ENCODE data around the gene IGLL1.
"Not testable (repeated sequence)": the region's sequence is repeated elsewhere in the genome, so short reads cannot be mapped to it uniquely, and the experiment has no call there.

The IGLL1 gene

GRCh38 chr22:23579870-23580575 is at the start of gene IGLL1:
TSS of gene IGLL1 (minus strand) at chr22:23580290. CDS start at chr22:23580190, 100 bp downstream.
- DNase-seq: no peak

DNA sequence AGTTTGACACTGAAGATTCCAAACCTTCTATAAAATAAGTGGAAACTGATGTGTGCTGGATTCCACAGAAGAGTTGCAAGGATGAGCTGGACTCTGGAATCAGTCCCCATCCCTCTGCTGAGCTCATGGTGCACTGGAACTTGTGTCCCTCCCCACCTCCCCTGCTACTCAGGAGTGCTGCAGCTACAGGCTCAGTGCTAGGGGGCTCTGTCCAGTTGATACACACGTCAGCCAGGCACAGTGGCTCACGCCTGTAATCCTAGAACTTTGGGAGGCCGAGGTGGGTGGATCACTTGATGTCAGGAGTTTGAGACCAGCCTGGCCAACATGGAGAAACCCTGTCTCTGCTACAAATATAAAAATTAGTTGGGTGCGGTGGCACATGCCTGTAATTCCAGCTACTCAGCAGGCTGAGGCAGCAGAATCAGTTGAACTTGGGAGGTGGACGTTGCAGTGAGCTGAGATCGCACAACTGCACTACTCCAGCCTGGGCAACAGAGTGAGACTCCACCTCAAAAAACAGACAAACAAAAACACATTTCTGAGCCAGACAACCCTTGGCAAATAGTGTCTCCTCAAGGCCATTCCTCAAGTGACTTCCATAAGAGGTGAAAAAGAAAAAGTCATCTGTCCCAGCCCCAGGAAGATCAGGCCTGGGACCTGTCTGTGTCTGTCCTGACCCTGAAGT is 48.1 kb upstream of the IGLL1 start:
- DNase-seq: not testable (repeated sequence)

GRCh38 chr22:23627401-23628055 is 47.4 kb upstream of the IGLL1 start:
- DNase-seq: not testable (repeated sequence)

GRCh38 chr22:23626286-23626975 is 46.3 kb upstream of the IGLL1 start:
- DNase-seq: no peak

GRCh38 chr22:23622634-23623033 is 42.5 kb upstream of the IGLL1 start:
- DNase-seq: no peak

GRCh38 chr22:23621916-23622315 is 41.8 kb upstream of the IGLL1 start:
- not testable (repeated sequence) for DNase-seq

- no peak for DNase-seq
These were observed 41.1 kb upstream of the IGLL1 start for GRCh38 chr22:23621082-23621780.

GRCh38 chr22:23613193-23613972 is 33.3 kb upstream of the IGLL1 start:
- DNase-seq: no peak

GRCh38 chr22:23609983-23610781 is 30.1 kb upstream of the IGLL1 start:
- no peak for DNase-seq

DNA sequence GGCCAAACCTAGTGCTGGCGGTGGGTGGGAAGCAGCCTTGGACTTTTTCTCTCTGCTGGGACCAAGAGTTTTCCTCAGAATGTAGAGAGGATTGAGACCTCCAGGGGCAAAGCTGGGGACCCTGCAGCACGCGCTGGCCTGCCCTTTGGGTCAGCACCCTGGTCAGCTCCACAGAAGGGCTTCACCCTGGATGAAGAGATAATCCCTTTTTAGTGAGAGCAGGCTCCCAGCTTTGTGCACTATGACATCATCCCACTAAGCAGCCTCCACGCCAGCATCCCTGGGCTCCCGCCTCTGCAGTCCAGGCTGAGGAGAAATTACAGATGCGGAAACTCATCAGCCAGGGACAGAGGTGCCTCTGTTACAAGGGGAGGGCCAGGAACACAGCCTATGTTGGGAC is 28.5 kb upstream of the IGLL1 start:
- no peak for DNase-seq

GRCh38 chr22:23606204-23607131 is 26.4 kb upstream of the IGLL1 start:
- no peak for DNase-seq

DNA sequence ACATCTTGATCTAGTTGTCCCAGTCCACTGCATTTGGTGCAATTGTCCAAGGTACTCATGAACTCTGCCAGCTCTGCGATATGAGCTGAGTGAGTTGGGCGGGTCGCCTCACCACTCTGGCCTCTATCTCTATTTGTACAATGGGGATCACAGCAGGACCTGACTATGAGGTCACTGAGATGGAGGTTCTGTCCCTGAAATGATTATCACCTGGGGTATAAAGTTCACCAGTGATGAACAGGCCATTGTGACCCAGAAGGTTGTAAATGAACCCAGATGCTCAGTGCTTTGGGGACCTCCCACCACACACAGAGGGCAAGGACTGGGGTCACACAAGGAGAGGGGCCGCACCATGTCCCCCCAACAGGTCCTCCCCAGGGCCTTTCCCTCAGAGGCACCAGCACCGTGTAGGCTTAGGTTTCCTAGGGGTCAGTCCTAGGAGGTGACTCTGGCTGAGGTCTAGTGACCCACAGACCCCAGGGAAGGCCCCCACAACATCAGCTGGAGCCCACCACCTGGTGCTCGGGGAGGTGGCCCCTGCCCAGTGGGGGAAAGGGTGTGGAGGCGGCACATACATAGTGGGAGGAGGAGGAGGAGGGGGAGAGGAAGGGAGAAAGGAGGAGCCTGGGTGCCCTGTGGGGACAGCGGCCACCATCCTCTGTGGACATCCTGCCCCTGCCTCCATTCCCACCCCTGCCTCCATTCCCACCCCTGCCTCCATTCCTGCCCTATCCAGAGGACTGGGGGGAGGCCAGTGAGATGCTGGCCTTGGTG is 25.0 kb upstream of the IGLL1 start:
- DNase-seq: no peak

GRCh38 chr22:23603266-23603665 is 23.2 kb upstream of the IGLL1 start:
- DNase-seq: no peak

DNA sequence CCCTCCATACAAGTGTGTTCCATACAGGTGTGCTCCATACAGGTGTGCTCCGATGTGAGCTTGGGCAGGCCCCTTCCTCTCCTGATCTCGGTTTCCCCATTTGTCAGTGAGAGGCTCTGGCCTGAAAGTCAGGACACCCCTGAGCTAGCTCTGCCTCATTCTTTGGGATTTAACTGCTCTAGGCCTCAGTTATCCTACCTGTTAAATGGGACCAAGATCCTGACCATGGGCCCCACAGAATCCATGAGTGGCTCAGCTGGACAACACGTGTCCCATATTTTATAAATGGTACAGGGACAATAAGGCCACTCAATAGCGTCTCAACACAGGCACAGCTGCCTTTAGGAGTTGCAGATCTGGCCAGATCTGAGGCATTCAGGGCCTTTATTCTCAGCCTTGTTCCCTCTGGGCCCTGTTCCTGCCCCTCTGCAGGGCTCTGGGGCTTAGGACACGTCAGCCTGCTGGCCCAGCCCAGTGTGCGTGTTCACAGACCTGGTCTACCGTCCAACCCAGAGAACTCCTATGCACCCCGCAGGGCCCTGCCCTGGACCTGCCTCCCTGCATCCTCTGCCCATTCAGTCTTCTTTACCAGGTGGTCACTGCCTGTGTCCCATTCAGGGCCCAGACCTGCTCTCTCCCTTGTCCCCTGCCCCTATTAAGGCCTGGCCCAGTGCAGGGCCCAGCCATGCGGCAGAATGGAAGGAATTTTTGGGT is 18.9 kb upstream of the IGLL1 start:
- no peak for DNase-seq

- not testable (repeated sequence) for DNase-seq
These were observed 17.6 kb upstream of the IGLL1 start for GRCh38 chr22:23597576-23598268.

- DNase-seq: not testable (repeated sequence)
These were observed 15.8 kb upstream of the IGLL1 start for GRCh38 chr22:23595904-23596303.

DNA sequence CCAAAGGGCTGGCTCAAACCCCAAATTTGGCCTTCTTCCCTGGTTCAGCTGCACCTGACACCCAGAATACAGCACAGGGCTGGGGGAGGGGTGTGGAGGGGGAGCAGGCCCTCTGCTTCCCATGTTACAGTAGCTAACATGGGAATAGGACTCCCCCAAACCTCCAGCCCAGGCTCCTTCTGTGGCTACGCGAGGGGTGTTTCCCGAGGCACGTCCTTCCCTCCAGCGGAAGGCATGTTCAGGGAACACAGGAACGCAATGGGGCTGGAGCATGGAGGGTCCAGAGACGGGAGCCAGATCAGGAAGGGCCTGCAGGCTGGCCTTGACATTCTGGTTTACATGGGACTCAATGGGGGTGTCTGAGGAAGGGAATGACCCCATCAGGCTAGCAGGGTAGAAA is 11.8 kb upstream of the IGLL1 start:
- no peak for DNase-seq

Data from NCI-H1105 (cell line).